Upper lobe of left lung (tissue), 4 donors: Measurements from ENCODE around the gene DVL2.
A peak's percentile ranks its signal among the peaks of the same experiment; 100 is the strongest.

ENCODE experiments used
- EP300 ChIP-seq, 4 donors: sonication (generic); formaldehyde crosslinking; IDR thresholded peaks; one replicate each; pipeline ENCODE4 v1.5.1; 2017; ENCODE audit warnings: antibody characterized with exemption in 4 of 4, control low read depth in 2 of 4
- TF ChIP-seq, protein P1 (sequence below), 6 experiments: fragments of 450-650 bp in 4 of 6; fragments of 200-600 bp in 2 of 6; sonication (generic) in 2 of 6; IDR thresholded peaks; one replicate each; pipeline ENCODE4 v1.5.1; 2016 to 2019; ENCODE audit warnings: antibody characterized with exemption in 6 of 6

DNA sequence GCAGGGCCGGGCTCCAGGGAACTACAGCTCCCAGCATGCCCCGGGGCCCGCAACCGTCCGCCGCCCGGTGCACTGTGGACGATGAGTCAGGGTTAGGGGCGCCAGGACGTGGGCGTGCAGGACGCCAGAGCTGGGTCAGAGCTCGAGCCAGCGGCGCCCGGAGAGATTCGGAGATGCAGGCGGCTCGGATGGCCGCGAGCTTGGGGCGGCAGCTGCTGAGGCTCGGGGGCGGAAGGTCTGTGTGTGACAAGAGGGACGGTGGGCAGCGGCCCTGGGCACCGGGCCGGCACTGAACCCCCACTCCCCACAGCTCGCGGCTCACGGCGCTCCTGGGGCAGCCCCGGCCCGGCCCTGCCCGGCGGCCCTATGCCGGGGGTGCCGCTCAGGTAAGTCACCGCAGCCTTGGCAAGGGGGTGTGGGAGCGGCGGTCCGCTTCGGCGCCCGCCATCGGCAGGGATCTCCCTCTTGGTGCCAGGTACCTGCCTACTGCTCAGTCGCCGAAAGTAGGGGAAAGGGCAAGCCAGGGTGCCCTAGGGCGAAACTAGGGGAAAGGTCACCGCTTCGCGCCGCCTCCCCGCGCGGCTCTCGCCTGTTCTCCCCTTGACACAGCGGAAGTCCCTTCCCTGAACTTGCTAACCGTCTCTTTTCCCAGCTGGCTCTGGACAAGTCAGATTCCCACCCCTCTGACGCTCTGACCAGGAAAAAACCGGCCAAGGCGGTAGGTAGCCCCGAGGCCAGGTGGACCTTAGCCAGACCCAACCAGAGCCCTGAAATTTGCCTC, 14.3 kb downstream of the DVL2 start, which contains the start of the genes ACADVL and DLG4:
- TF ChIP-seq EP300 (IDR thresholded peaks at IDR 0.05): peak in 1 of 4 donors; percentile 38
- TF ChIP-seq, protein P1, sequence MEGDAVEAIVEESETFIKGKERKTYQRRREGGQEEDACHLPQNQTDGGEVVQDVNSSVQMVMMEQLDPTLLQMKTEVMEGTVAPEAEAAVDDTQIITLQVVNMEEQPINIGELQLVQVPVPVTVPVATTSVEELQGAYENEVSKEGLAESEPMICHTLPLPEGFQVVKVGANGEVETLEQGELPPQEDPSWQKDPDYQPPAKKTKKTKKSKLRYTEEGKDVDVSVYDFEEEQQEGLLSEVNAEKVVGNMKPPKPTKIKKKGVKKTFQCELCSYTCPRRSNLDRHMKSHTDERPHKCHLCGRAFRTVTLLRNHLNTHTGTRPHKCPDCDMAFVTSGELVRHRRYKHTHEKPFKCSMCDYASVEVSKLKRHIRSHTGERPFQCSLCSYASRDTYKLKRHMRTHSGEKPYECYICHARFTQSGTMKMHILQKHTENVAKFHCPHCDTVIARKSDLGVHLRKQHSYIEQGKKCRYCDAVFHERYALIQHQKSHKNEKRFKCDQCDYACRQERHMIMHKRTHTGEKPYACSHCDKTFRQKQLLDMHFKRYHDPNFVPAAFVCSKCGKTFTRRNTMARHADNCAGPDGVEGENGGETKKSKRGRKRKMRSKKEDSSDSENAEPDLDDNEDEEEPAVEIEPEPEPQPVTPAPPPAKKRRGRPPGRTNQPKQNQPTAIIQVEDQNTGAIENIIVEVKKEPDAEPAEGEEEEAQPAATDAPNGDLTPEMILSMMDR (IDR thresholded peaks at IDR 0.05): no peak
